ENCODE data around the gene USP1. TPM values are rescaled to one million over a fixed set of nuclear protein-coding genes. Genes with fewer than 3 reads are reported as not detected.

The USP1 gene
- total RNA-seq, 1 experiment from 2014 or later, result 64.6 TPM

GRCh38 chr1:62494137-62494536 lies 57.3 kb downstream of the USP1 start:
- Histone ChIP-seq H3K4me1 (ENCODE audit: insufficient read depth, low read length) (no peaks in the 10 kb centered on the region), H2BK12ac (ENCODE audit: insufficient read length, low read depth, low read length) (no peak overlapping the region), H3K23ac (ENCODE audit: insufficient read length, low read depth, low read length) (no peak overlapping the region), H2AK5ac (ENCODE audit: insufficient read length, low read length) (no peak overlapping the region), H3K18ac (ENCODE audit: insufficient read length, low read depth, low read length) (no peak overlapping the region), H2BK20ac (ENCODE audit: low read depth, low read length, poor library complexity, severe bottlenecking) (no peak overlapping the region), H3K9ac (ENCODE audit: extremely low read depth, insufficient read length, low read length) (no peak overlapping the region), H3K14ac (ENCODE audit: insufficient read depth, low read length) (no peak overlapping the region), H2AFZ (ENCODE audit: low read length) (no peak overlapping the region), H3K9me3 (ENCODE audit: control insufficient read depth, low read depth, low read length) (no peaks in the 10 kb centered on the region), H3K79me2 (ENCODE audit: insufficient read depth, low read length) (no peaks in the 10 kb centered on the region), H3K4ac (ENCODE audit: low read depth, low read length) (no peak overlapping the region), H4K8ac (replicated peaks; ENCODE audit: insufficient read length, low read depth, low read length) (no peak overlapping the region), H2BK5ac (ENCODE audit: insufficient read length, low read length) (no peak overlapping the region), H2BK120ac (ENCODE audit: low read depth, low read length, poor library complexity, severe bottlenecking) (no peak overlapping the region), H2BK15ac (ENCODE audit: low read depth, low read length) (no peak overlapping the region), H4K5ac (ENCODE audit: insufficient read length, low read depth, low read length) (no peak overlapping the region), H3T11ph (ENCODE audit: low read length) (no peak overlapping the region), H3K27me3 (ENCODE audit: insufficient read depth, low read length) (no peaks in the 10 kb centered on the region), H3K23me2 (ENCODE audit: insufficient read length, low read depth, low read length, poor library complexity, severe bottlenecking) (no peaks in the 10 kb centered on the region), H3K79me1 (ENCODE audit: insufficient read depth, low read depth, low read length, poor library complexity, severe bottlenecking) (no peaks in the 10 kb centered on the region), H3K4me2 (ENCODE audit: insufficient read depth, insufficient read length, low read length) (no peak overlapping the region), H3K27ac (ENCODE audit: insufficient read length, low read depth, low read length) (no peak overlapping the region), H4K20me1 (ENCODE audit: control insufficient read depth, insufficient read depth, insufficient read length) (no peaks in the 10 kb centered on the region), H4K91ac (ENCODE audit: insufficient read length, low read depth, low read length) (no peak overlapping the region), H3K56ac (ENCODE audit: insufficient read length, low read depth, low read length) (no peak overlapping the region)
- Mint-ChIP-seq H3K27me3 (ENCODE audit: low read depth) (no peaks in the 10 kb centered on the region), H3K36me3 (ENCODE audit: insufficient read depth in 1 of 3, low read depth in 3 of 3) (peaks cover 2 to 17% (median 13%) of the 10 kb centered on the region in 3 experiments; a peak in 5 of 7 replicates), H3K9me3 (no peaks in the 10 kb centered on the region), H3K27ac (peak overlapping the region in 2 of 3 experiments; percentile 25 to 58; a peak in 2 of 7 replicates), H3K4me3 (no peak overlapping the region), H3K4me1 (0 out of 4 replicates have a peak, but pooled peaks cover 0 to 3% of the 10 kb centered on the region in 2 experiments)
- no CpG with 5 or more reads among the region's 4 CpGs for WGBS (ENCODE audit: extremely low coverage, insufficient read length, low lambda C conversion rate)
- DNase-seq, result no peak
- no peak for TF ChIP-seq CTCF (conservative IDR thresholded peaks at IDR 0.05)

Measured in H9 (cell line).